NCI-H524 treated with DMSO at 0.1 percent for 48 hours (cell line): ENCODE data around the gene CHCHD5.
"Not testable (repeated sequence)": the region's sequence is repeated elsewhere in the genome, so short reads cannot be mapped to it uniquely, and the experiment has no call there.

Experiments
- DNase-seq: peaks from one replicate; lab custom pipeline; 2025; lab: John Stamatoyannopoulos, UW

The CHCHD5 gene, protein sequence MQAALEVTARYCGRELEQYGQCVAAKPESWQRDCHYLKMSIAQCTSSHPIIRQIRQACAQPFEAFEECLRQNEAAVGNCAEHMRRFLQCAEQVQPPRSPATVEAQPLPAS

DNA sequence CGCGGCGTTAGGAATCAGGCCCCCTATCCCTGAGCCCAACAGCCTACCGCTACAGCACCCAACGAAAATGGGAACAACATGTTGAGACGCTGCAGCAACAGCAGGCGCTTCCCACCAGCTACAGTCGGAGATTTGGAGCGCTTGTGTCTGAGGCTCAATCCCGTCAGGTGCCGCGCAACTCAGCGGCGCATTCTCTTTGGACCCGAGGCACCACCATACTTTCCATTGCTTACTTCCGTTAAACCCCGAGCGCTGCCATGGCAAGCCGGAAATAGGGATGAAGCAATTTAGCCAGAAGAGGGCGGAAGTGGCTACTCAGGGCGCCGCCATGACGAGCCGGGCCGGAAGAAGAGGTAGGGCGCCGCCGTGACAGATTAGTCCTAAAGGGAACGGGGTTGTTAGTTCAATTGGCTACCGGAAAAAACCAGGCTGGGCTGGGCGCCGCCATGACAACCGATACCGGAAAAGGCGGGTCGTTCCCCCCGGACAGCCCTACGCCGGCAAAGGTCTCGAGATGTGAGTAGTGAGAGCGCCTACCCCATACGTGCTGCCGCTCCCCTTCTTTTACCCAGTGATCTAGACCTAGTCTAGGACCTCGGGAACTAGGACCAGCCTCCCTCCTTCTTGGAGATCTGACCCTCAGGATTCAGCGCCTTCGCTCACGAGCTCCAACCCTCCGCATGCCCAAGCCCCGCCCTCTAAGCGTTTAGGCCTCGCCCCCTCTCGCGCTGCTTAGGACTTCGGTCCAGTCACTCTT lies at the start of gene CHCHD5:
Gene CHCHD5, plus strand, starts transcription at position 476 of the 757 bp plus-strand sequence. Its CDS starts 39 bp downstream, at position 515.
- DNase-seq: peak; percentile 74

DNA sequence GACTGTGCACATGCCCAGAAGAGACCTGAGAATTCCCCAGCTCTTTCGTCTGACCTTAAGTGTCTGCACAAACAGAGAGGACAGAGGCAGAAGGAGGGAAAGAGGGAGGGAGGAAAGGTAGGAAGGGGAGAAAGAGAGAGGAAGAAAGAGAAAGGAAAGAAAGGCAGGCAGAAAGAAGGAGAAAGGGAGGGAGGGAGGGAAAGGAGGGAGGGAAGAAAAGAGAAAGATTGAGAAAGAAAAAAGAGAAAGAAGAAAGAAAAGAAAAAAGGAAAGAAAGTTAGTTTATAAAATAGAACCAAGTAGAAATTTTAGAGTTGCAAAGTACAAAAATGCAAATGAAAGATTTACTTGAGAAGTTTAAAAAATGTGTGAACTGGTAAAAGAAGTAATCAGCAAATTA lies 49.6 kb upstream of the CHCHD5 start:
- DNase-seq: no peak

DNA sequence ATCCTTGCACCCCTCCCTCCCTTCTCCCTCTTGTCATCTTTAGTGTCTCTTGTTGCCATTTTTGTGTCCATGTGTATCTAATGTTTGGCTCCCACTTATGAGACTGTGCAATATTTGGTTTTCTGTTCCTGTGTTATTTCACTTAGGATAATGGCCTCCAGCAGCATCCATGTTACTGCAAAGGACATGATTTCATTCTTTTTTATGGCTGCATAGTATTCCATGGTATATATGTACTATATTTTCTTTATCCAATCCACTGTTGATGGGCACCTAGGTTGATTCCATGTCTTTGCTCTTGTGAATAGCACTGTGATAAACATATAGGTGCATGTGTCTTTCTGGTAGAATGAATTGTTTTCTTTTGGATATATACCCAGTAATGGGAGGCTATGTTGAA lies 47.7 kb upstream of the CHCHD5 start:
- not testable (repeated sequence) for DNase-seq

DNA sequence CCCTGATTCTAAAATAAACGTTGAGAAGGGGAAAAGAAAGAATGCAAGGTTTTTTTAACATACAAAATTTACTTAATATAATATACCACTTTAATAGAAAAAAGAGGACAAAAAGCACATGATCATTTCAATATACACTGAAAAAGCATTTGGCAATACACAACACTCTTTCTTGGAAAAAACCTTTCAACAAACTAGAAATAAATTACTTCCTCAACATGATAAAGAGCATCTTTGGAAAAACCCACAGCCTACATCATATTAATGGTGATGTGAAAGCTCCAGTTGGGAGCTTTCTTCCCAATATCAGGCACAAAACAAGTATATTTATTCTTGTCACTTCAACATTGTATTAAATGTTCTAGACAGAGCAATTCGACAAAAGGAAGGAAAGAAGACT lies 45.1 kb upstream of the CHCHD5 start:
- DNase-seq: no peak

DNA sequence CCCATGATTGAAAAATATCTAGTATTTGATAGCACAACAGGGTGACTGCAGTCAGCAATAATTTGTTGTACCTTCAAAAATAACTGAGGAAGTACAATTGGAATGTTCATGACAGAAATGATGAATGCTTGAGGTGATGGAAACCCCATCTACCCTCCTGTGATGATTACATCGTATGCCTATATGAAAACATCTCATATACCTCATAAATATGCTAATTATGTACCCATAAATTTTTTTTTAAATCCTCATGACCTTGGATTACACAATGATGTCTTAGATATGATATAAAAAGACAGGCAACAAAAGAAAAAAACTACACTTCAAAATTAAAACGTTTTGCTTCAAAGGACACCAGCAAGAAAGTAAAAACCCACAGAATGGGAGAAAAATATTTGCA lies 43.5 kb upstream of the CHCHD5 start:
- DNase-seq: no peak

DNA sequence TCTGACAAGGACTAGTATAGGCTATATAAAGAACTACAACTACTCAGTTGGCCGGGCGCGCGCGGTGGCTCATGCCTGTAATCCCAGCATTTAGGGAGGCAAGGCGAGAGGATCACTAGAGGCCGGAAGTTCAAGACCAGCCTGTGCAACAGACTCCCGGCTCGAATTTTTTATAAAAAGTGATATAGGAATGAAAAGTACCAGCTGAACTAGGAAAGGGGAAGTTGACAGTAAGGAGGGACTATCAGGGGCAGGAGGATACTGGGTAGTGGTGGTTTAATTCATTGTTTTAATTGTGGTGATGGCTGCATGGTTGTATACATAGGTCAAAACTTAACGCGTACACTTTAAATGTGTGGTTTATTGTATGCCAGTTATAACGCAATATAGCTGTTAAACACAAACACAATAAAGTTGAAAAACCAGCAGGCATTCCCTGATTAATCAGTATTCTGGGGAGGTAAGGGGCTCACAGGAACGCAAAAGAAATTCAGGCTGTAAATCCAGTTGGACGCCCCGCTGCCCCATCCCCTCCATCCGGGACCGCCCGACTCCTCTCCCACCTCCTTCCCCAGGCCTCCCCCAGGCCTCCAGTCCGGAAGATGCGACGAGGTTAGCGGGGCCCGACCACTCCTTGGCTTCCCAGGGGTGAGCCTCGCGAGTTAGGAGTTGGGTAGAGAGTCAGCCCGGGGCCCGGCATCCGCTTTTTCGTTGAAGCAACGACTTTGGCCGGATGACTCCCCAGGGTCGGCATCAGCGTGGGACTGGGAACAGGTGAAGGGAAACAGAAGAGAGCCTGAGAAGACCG lies 42.9 kb upstream of the CHCHD5 start:
- DNase-seq: no peak

DNA sequence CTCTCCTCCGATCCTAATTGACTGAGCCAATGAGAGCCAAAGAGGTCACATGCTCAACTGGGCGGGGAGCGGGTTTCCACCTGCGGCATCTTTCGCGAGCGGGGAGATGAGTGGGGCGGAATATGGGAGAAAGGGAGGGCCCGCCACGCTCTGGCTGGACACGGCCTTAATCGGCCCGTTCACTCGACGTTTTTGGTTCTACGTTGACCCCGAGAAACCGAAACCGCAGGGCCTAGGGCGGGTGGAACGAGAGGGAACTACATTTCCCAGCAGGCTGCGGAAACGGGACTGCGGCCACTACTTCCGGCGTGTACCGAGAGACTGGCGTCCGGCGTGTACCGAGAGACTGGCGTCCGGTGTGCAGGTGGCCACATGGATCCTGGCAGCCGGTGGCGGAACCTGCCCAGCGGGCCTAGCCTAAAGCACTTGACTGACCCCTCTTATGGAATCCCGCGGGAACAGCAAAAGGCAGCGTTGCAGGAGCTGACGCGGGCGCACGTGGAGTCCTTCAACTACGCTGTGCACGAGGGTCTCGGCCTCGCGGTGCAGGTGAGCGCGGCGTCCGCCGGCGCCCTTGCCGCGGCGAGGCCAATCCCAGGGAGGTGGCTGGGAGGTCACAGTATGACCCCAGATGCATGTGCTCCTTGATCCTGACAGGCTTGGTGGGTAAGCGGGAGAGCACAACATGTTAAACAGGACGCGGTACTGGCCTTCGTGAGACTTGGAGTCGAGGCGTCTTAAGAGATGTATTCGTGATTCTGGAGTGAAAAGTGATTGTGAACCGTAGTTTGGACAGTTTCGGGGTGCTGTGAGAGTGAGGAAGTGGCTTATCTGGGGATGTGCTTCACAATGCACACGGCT lies 42.1 kb upstream of the CHCHD5 start, which contains the start of gene POLR1B:
Gene POLR1B, plus strand, starts transcription at position 343 of the 861 bp plus-strand sequence. Its CDS starts 30 bp downstream, at position 373.
- peak; percentile 36 for DNase-seq

DNA sequence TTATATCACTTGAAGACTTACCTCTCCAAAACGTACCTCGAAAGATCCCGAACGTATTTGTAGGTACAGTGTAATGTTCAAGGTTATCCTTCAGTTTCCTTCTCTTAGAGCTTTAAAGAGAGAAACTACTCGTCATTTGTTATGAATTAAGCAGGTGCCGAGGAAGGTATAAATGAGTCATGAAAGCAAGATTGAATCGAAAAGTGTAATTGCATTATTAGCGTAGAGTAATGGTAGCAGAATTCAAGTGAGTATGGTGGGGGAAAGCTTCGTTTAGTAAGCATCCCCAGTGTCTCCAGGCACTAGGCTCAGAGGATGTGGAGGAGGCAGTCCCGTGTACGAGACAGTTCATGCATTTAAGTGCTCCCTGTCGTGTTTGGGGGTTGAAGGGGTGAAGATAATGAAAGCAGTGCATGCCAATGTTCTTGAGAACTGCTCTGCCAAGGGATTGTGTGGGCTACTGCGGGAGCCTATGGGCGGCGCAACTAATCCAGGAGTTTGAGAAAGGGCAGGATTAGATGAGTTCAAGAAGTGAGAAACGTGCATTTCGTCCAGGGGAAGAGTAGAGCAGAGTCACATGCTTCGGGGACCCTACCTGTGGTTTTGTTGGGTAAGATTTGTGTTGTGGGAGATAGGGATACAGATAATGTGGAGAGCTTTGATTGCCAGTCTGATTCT lies 41.3 kb upstream of the CHCHD5 start:
- DNase-seq: no peak

DNA sequence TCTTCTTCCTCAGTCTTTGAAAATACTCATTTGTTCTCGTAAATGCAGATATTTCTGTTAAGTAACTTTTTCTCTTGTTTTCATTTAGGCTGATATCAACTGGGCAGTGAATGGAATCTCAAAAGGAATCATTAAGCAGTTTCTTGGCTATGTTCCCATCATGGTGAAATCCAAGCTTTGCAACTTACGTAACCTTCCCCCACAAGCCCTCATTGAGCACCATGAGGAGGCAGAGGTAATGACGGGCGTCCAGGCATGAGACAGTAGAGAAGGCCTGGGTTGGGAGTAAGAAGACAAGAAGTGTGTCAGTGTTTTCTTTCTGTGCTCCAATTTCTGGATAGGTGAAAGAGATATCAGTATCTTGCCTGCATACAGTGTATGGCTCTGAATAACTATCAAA lies 37.1 kb upstream of the CHCHD5 start:
- no peak for DNase-seq

DNA sequence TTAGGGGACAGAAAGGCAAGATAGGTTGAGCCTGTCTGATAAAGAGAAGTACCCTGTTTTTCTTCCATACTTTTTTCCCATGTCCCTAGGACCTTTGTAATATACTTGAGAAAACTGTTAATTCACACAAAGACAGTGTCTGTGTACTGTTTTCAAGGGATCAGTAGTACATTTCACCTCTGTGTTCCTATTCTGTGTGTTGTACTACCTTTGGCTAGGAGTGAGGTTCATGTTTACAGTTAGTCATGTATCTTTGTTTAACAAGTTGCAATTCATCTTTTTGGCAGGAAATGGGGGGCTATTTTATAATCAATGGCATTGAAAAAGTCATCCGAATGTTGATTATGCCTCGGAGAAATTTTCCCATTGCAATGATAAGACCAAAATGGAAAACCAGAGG lies 35.4 kb upstream of the CHCHD5 start:
- DNase-seq: no peak

DNA sequence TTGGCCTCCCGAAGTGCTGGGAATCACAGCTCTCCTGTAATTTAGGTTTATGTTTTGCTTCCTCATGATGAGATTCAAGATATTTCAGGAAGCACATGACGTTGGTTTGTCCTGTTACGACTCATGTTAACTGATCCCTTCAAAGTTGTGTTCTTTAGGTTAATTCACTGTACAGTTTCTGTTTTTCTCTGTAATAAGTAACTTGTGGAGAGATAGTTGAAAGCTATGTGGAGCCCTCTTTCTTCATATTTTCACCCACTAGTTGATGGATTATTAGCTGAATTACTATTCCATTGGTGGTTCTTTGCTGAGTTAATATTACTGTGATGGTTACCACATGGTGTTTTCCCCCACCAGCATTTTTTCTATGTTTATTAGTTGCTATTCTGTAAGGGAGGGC lies 18.3 kb upstream of the CHCHD5 start:
- no peak for DNase-seq

DNA sequence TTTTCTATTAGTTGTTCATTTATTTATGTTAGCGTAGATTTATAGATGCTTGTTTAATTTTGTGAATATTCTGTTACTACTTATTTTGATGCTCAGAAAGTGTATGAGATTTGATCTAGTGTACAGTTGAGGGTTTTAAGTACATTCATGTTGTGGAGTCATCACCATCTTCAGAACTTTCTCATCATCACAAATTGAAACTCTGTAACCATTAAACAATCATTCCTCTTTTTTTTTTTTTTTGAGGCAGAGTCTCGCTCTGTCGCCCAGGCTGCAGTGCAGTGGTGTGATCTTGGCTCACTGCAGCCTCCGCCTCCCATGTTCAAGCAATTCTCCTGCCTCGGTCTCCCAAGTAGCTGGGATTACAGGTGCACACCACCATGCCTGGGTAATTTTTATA lies 17.9 kb upstream of the CHCHD5 start:
- DNase-seq: not testable (repeated sequence)

DNA sequence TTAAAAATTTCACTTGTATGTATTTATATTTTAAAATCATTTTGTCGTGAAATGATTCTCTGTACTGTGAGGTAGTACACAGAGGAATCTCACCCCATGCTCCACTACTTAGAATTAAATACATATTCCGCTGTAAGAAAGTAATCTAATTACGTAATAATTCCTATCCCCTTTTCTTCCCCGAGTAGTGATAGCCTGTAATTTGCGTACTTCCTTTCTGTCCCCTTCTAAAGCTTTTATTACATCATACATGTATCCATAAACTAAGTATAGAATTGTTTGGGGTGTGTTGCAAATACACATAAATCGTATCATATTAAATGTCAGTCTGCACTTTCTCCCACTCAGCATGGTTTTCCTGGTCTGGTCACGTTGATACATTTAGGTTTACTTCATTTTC lies 12.4 kb upstream of the CHCHD5 start:
- DNase-seq: no peak

DNA sequence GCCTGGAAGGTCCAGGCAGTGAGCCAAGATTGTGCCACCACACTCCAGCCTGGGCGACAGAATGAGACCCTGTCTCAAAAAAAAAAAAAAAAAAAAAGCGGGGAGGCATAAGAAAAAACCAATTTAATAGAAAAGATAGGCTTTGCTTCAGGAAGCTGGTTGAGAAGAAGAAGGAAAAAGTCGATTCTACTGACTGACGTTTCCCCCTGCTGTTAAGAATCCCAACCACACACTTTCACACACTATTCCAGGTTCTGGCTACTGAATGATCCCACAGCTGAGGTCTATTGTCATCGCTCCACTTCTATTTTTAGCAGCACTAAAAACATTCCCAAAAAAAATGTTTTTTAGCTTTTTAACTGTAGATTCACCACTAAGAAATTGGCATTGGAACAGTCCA lies 6.7 kb upstream of the CHCHD5 start:
- DNase-seq: no peak

DNA sequence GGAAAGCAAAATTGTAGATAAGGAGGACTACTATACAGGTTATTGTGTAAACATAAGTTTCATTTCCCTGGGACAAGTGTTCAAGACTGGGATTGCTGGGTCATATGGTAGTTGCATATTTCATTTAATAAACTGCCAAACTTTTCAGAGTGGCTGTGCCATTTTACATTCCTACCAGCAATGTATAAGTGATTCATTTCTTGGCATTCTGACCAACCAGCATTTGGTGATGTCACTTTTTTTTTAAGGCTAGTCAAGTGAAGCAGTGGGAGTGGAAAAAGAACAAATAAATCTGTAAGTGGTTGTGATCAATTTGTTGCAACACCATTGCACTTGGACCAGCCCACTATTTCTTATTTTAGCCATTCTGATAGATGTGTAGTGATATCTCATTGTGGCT lies 5.2 kb upstream of the CHCHD5 start:
- no peak for DNase-seq

DNA sequence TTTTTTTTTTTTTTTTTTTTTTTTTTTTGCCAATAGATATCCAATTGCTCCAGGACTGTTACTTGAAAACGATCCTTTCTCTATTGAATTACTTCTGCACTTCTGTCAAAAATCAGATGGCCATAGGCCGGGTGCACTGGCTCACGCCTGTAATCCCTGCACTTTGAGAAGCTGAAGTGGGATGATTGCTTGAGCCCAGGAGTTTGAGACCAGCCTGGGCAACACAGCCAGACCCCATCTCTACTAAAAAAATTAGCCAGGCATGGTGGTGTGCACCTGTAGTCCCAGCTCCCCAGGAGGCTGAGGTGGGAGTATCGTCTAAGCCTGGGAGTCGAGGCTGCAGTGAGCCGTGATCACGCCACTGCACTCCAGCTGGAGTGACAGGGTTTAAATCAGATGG lies 4.3 kb upstream of the CHCHD5 start:
- DNase-seq: no peak

DNA sequence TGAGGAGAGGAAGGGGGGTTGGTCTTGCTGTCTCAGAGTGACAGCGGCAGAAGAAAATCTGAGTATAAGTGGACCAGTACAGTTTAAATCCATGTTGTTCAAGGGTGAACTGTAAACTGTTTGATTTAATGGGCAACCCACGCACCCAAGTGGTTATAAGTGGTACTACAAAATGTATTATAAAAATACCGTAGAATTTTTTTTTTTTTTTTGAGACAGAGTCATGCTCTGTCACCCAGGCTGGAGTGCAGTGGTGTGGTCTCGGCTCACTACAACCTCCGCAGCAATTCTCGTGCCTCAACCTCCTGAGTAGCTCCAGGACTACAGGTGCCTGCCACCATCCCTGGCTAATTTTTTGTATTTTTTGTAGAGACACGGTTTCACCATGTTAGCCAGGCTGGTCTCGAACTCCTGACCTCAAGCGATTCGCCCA lies 2.1 kb upstream of the CHCHD5 start:
- DNase-seq: no peak

DNA sequence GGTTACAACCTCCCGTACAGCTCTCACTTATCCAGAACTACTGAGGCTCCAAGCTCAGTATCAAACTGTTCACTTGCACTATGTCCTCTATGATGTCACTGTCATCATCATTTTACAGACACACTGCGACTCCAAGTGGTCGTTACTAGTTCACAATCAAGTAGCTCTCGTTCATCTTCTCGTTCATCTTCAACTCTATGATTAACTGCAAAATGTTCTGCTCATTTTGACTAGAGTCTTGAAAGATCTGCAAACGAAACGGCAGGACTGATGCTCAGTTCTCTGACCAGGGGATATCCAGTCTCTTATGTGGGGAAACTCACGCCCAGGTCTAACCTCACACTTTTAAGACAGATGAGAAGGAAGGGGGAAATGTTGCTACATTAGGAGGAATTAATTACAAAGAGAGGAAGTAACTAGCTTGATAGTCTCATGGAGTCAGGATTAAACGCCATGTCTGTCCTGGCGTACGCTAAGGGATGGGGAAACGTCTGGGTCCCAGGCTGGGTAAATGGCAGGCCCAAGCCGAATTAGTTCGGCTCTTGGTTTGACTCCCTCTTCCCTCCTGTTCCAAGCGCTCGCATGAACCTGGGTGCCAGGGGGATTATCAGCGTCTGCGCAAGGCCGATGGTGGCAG lies 794 bp upstream of the CHCHD5 start:
- DNase-seq: no peak

DNA sequence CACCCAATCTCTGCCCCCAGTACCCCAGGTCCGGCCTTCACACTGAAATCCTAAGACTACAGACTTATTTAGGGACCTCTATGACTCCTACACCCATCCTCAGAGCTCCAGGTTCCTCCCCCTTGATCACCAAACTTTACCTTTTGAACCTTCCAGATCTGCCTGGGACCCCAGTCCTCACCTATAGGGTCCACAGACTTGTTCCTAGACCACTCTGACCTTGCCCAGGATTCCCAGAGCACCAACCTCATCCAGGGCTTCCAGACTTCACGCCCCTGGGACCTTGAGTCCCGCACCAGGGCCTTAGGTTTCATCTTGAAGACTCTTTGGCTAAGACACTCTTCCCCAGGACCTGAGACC lies 462 bp downstream of the CHCHD5 start:
- DNase-seq: no peak

DNA sequence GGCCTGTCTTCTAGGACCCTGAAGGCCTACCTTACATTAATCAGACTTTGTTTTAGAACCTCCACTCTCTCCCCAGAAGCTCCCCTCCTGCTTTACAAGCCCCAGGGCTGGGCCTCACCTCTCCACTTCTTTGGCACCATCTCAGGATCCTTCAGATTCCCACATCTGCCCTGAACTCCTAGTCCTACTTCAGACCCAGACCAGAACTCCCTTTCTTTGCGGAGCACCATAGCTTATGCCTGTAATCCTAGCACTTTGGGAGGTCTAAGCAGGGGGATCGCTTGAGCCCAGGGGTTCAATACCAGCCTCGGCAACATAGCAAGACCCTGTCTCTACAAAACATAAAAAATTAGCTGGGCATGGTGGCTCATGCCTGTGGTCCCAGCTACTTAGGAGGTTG lies 991 bp downstream of the CHCHD5 start:
- DNase-seq: no peak

DNA sequence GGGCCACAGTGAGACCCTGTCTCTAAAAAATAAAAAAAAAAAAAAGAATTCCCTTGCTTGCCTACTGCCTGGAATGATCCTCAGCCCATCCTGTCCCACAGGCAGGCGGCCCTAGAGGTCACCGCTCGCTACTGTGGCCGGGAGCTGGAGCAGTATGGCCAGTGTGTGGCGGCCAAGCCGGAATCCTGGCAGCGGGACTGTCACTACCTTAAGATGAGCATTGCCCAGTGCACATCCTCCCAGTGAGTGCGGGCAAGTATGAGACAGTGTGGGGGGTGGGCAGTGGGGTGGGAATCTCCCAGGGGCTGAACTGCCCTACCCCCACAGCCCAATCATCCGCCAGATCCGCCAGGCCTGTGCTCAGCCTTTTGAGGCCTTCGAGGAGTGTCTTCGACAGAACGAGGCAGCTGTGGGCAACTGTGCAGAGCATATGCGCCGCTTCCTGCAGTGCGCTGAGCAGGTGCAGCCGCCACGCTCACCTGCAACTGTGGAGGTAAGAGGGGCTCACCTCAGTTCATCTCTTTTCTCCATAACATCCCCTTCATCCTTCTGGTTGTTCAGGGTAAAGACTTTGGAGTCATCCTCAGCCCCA lies 1.6 kb downstream of the CHCHD5 start:
- no peak for DNase-seq
